Mammary epithelial cell (primary cell): Measurements from ENCODE around the gene IER3IP1.

Source experiments
- EZH2 ChIP-seq: IDR thresholded peaks from 2 replicates; pipeline ENCODE4 v1.6.1; 2012; ENCODE audit warnings: low read length, inconsistent platforms, borderline replicate concordance
- TF ChIP-seq, protein P1 (sequence below), 2 donors: IDR thresholded peaks in 1 of 2; conservative IDR thresholded peaks in 1 of 2; 2 replicates each; pipeline ENCODE4 v1.5.1; 2011 to 2012; ENCODE audit warnings: inconsistent platforms in 2 of 2, low read length in 2 of 2, mild to moderate bottlenecking in 2 of 2, control low read depth in 1 of 2, low read depth in 1 of 2; ENCODE audit not compliant: insufficient read depth in 1 of 2; ENCODE audit errors: extremely low read depth in 1 of 2

DNA sequence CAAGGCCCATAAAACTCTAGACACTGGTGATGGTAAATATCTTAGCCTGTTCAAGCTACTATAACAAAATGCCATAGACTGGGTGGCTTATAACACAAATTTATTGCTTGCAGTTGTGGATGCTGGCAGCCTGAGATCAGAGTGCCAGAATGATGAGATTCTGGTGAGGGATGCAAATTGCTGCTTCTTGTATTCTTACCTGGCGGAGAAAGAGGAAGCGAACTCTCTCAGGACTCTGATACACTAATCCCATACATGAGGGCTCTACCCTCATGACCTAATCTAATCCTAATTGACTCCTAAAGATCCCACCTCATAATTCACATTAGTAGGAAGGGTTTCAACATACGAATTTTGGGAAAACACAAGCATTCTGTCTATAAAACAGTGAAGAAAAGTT lies 4.6 kb upstream of the IER3IP1 start:
- TF ChIP-seq, protein P1, sequence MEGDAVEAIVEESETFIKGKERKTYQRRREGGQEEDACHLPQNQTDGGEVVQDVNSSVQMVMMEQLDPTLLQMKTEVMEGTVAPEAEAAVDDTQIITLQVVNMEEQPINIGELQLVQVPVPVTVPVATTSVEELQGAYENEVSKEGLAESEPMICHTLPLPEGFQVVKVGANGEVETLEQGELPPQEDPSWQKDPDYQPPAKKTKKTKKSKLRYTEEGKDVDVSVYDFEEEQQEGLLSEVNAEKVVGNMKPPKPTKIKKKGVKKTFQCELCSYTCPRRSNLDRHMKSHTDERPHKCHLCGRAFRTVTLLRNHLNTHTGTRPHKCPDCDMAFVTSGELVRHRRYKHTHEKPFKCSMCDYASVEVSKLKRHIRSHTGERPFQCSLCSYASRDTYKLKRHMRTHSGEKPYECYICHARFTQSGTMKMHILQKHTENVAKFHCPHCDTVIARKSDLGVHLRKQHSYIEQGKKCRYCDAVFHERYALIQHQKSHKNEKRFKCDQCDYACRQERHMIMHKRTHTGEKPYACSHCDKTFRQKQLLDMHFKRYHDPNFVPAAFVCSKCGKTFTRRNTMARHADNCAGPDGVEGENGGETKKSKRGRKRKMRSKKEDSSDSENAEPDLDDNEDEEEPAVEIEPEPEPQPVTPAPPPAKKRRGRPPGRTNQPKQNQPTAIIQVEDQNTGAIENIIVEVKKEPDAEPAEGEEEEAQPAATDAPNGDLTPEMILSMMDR (conservative IDR thresholded peaks at IDR 0.05 in 1 of 2, IDR thresholded peaks at IDR 0.05 in 1 of 2; ENCODE audit: extremely low read depth in 1 of 2, insufficient read depth in 1 of 2, low read depth in 1 of 2, low read length in 2 of 2): no peak
- TF ChIP-seq EZH2: no peak
